ENCODE results near the gene CAPN7.
A peak's percentile ranks its signal among the peaks of the same experiment; 100 is the strongest.

Gene CAPN7

GRCh38 chr3:15246186-15246585 is 40.1 kb downstream of the CAPN7 start:
- DNase-seq (ENCODE audit: low spot score), result no peak

GRCh38 chr3:15253023-15253697 is 47.1 kb downstream of the CAPN7 start:
- no peak for DNase-seq (ENCODE audit: low spot score)

- no peak for DNase-seq (ENCODE audit: low spot score)
Measured at GRCh38 chr3:15255215-15255614, 49.2 kb downstream of the CAPN7 start.

GRCh38 chr3:15256861-15257341 is 50.9 kb downstream of the CAPN7 start:
- DNase-seq (ENCODE audit: low spot score), result no peak

GRCh38 chr3:15258720-15259119 is 52.7 kb downstream of the CAPN7 start:
- no peak for DNase-seq (ENCODE audit: low spot score)

GRCh38 chr3:15260531-15260930 is 54.5 kb downstream of the CAPN7 start:
- DNase-seq (ENCODE audit: low spot score), result no peak

GRCh38 chr3:15261274-15261673 is 55.2 kb downstream of the CAPN7 start:
- no peak for DNase-seq (ENCODE audit: low spot score)

- no peak for DNase-seq (ENCODE audit: low spot score)
Measured at GRCh38 chr3:15262021-15262420, 56.0 kb downstream of the CAPN7 start.

GRCh38 chr3:15263120-15263519 is 57.1 kb downstream of the CAPN7 start:
- no peak for DNase-seq (ENCODE audit: low spot score)

- DNase-seq (ENCODE audit: low spot score), result no peak
Measured at GRCh38 chr3:15263926-15264325, 57.9 kb downstream of the CAPN7 start.

GRCh38 chr3:15264486-15264885 is 58.4 kb downstream of the CAPN7 start:
- DNase-seq (ENCODE audit: low spot score), result no peak

- DNase-seq (ENCODE audit: low spot score), result no peak
Measured at GRCh38 chr3:15265655-15266509, 59.8 kb downstream of the CAPN7 start.

GRCh38 chr3:15266510-15267376 is 60.7 kb downstream of the CAPN7 start:
- DNase-seq (ENCODE audit: low spot score), result no peak

- no peak for DNase-seq (ENCODE audit: low spot score)
Measured at GRCh38 chr3:15267502-15267901, 61.5 kb downstream of the CAPN7 start.

- peak; percentile 93 for DNase-seq (ENCODE audit: low spot score)
Measured at GRCh38 chr3:15268033-15268631, 62.1 kb downstream of the CAPN7 start.

- DNase-seq (ENCODE audit: low spot score), result peak; percentile 86
Measured at GRCh38 chr3:15269091-15269989, 63.3 kb downstream of the CAPN7 start.

GRCh38 chr3:15271030-15271429 is 65.0 kb downstream of the CAPN7 start:
- no peak for DNase-seq (ENCODE audit: low spot score)

- no peak for DNase-seq (ENCODE audit: low spot score)
Measured at GRCh38 chr3:15271785-15272381, 65.8 kb downstream of the CAPN7 start.

- DNase-seq (ENCODE audit: low spot score), result no peak
Measured at GRCh38 chr3:15272426-15273196, 66.6 kb downstream of the CAPN7 start.

- DNase-seq (ENCODE audit: low spot score), result no peak
Measured at GRCh38 chr3:15273227-15273626, 67.2 kb downstream of the CAPN7 start.

All from pons (tissue), 1 donor.